NT2/D1 (cell line): ENCODE measurements around the gene OR8S1.

ENCODE experiments used
- SUZ12 ChIP-seq: IDR thresholded peaks from 2 replicates; pipeline ENCODE4 v1.6.1; 2011; ENCODE audit not compliant: insufficient read length, insufficient read depth; ENCODE audit errors: extremely low read depth
- ZNF274 ChIP-seq: IDR thresholded peaks from 2 replicates; pipeline ENCODE4 v1.6.1; 2011; ENCODE audit warnings: mild to moderate bottlenecking, low read depth, low read length

- TF ChIP-seq SUZ12 (no peak), ZNF274 (no peak)
Observed at GRCh38 chr12:48482930-48483329, 42.5 kb upstream of the OR8S1 start.
